ENCODE results near the gene MDH2.
A peak's percentile ranks its signal among the peaks of the same experiment; 100 is the strongest.
"Not testable (repeated sequence)": the region's sequence is repeated elsewhere in the genome, so short reads cannot be mapped to it uniquely, and the experiment has no call there.

The MDH2 gene

GRCh38 chr7:76048668-76048988 is 722 bp downstream of the MDH2 start:
- peak in 1 of 2 experiments; percentile 3 for DNase-seq (ENCODE audit: low read depth in 2 of 2)

DNA sequence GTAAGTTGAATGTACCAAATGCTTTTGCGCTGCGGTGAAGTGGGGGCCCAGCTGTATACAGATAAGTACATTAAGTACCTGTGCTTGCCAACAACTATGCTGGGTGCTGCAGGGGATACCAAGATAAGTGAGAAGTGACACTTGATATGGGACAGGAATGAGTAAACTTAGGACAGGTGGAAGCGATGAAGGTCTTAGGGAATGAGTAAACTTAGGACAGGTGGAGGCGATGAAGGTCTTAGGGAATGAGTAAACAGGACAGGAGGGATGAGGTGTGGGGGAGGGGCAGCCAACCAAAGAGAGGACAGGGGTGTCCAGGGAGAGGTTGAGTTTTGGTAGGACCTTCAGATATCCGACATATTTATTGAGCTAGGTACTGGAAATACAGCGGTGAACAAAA is 1.4 kb downstream of the MDH2 start:
- DNase-seq (ENCODE audit: low read depth in 2 of 2), result no peak

GRCh38 chr7:76050545-76050944 is 2.6 kb downstream of the MDH2 start:
- no peak for DNase-seq (ENCODE audit: low read depth in 2 of 2)

DNA sequence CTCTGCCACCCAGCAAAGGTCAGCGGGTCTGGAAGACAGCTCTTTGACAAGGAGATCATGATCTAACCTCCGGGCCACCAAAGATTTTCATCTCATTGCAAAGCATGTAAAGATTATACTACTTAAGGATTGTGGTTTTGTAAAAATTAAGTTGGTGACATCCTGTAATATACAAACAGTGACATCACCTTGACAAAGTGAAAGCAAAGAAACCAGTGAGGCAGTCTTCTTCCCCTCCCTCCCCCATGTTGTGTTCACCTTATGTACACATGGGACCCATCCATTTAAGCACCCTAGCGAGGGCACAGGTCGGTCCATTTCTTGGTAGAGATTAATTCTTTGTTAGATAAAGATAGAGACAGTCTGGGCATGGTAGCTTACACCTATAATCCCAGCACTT is 3.9 kb downstream of the MDH2 start:
- no peak for DNase-seq (ENCODE audit: low read depth in 2 of 2)

DNA sequence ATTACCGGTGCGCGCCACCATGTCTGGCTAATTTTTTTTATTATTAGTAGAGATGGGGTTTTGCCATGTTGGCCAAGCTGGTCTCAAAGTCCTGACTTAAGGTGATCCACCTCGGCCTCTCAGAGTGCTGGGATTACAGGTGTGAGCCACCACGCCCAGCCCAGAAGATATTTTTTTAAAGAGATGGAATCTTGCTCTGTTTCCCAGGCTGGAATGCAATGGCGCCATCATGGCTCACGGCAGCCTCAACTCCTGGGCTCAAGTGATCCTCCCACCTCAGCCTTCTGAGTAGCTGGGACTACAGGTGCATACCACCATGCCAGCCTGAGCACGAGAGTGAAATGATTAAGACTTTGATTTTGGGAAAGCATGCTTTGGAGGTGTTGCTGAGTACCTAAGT is 4.8 kb downstream of the MDH2 start:
- DNase-seq (ENCODE audit: low read depth in 2 of 2), result not testable (repeated sequence)

DNA sequence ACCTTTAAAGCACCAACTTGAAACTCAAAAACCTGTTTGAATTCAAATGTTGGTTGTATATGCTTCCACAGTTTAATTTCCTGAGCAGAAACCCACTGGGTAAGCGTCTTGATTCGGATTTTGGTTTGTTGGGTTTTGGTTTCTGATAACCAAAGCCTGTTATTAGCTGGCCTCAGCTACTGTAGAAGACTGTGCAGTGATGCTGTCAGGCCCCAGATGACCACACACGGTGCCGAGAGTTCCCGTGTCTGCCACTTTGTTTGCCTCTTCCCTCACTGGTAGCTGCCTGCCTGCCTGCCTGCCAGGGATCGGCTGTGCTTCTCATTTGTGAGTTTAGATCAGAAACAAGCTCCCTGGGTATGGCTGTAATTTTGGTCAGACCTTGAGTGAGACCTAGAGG is 5.6 kb downstream of the MDH2 start:
- DNase-seq (ENCODE audit: low read depth in 2 of 2), result no peak

- DNase-seq (ENCODE audit: low read depth in 2 of 2), result no peak
Observed at GRCh38 chr7:76054123-76055120, 6.5 kb downstream of the MDH2 start.

DNA sequence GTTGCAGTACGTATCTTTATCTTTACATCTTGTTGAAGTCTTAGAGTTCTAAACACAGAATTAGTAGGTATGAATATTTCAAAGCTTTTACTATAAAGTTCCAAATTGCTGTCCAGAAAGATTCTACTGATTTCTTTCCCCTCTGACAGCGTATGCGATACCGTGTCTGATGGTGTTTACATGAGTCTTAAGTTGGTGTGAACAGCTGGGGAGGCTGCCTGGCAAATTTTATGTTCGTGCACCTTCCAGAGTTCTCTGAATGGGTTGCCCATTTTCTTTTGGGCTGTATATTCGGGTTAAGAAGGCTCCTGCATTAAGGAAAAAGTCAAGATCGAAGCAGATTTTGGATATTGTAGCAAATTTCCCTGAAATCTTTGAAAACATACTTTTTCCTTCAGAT is 8.3 kb downstream of the MDH2 start:
- no peak for DNase-seq (ENCODE audit: low read depth in 2 of 2)

- no peak for DNase-seq (ENCODE audit: low read depth in 2 of 2)
Observed at GRCh38 chr7:76057103-76057812, 9.4 kb downstream of the MDH2 start.

DNA sequence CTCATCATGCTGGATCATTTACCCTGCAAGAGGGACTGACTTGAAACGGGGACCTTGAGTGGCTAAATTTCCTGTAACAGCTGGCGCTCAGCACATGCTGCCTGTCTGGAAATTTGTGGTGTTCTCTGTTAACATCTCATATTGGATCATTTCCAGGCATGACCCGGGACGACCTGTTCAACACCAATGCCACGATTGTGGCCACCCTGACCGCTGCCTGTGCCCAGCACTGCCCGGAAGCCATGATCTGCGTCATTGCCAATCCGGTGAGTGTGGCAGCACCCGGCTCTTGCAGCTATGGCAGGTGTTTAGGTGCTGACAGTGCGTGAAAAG is 9.9 kb downstream of the MDH2 start:
- DNase-seq (ENCODE audit: low read depth in 2 of 2), result no peak

- not testable (repeated sequence) for DNase-seq (ENCODE audit: low read depth in 2 of 2)
Observed at GRCh38 chr7:76058745-76059144, 10.8 kb downstream of the MDH2 start.

DNA sequence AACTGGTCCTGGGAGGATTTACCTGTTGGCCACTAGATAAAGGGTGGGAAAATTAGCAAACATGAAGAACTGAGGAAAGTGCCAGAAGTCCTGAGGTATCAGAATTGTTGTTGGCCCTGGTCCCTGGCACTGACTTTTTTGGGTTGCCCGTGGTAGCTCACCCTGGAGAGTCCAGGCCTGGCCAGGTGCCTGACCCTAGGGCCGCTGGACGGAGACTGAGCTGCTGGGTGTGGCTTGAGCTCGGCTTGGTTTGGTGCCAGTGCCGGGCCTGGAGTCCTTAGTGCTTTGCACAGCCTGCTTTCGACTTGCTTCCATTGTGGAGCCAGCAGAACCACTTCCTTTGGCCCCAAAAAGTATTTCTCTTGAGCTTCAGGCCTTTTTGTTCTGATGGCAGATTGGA is 12.9 kb downstream of the MDH2 start:
- DNase-seq (ENCODE audit: low read depth in 2 of 2), result no peak

DNA sequence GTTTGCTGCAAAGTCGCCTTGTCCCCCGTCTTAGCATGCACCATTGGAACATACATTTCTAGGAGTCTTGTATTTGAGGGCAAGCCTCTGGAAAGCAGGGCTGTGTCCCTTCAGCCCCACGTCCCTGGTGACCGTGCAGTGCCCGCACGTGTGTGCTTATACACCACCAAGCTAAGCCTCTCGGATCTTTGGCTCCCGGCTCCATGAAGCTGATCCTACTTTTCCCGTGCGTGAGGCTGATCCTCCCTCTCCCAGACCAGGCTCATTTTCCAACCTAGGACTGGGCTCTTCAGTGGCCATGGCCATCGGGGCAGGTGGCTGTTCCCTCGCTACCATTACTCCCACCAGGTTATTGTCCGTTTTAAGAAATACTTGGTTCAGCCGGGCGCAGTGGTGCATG is 14.3 kb downstream of the MDH2 start:
- no peak for DNase-seq (ENCODE audit: low read depth in 2 of 2)

DNA sequence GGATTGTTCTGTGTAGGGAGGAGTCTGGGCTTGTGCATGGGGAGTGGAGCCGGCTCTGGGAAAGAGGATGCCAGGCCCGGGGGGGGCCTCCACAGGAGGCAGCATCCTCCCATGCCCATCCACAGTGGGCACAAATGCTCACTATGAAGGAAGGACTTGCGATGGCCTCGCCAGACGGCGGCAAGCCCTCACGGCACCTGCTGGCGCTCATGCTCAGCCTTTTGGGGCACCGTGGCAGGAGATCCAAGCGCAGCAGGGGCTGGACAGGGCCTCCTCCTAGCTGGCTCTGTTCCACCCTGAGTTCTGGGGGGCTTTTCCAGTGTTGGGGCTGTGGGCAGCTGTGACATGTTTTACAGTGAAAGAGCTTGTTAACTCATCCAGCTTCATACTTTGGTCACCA is 15.2 kb downstream of the MDH2 start:
- DNase-seq (ENCODE audit: low read depth in 2 of 2), result no peak

GRCh38 chr7:76063525-76063924 is 15.6 kb downstream of the MDH2 start:
- DNase-seq (ENCODE audit: low read depth in 2 of 2), result no peak

DNA sequence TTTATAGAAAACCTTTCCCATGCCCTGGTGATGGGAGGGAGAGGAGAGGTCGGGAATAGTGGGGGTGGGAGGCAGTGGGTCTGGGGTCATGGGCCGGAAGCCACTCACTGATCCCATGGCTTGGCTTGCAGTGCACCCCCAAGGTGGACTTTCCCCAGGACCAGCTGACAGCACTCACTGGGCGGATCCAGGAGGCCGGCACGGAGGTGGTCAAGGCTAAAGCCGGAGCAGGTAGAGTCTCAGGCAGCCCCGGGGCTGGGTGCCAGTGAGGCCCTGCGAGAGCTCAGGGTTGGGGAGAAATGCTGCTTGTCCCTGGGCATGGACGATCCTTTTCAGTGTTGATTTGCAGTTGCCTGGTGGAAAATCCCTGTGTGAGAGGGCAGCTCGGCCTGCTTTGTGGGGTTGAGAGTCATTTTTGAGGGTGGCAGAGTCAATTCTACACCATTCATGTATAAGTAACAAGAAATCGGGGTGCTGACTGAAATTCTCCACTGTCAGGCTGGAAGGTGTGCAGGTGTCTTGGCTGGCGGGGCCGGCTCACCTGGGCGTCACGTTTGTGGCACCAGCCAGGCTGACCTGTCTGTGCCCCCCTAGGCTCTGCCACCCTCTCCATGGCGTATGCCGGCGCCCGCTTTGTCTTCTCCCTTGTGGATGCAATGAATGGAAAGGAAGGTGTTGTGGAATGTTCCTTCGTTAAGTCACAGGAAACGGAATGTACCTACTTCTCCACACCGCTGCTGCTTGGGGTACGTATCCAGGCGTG is 16.5 kb downstream of the MDH2 start:
- no peak for DNase-seq (ENCODE audit: low read depth in 2 of 2)

DNA sequence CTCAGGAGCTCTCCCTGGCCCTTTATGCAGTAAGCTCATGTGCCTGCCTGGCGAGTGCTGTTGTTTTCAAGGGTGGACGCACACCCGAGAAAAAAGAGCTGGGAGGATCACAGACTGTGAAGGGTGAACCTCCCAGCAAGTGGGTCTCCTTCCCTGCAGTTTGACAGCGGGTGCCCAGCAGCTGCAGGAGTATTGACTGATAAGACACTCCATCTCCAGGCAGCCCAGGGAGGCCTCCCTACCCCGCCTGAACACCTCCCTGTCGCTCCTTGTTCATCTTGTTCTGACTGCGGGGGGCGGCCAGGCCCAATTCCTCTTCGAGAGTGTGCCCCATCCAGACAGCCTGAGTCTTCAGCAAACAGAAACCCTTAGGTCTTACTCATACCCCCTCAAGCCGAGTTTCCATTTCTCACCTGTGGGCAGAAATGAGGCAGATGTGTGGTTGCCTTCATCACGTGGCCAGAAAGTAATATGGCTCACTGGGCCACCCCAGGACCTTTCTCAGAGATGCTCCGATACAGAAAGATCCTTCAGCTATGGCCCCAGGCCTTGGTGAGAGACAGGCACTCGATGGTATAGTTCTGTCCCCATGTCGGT is 17.2 kb downstream of the MDH2 start:
- no peak for DNase-seq (ENCODE audit: low read depth in 2 of 2)

DNA sequence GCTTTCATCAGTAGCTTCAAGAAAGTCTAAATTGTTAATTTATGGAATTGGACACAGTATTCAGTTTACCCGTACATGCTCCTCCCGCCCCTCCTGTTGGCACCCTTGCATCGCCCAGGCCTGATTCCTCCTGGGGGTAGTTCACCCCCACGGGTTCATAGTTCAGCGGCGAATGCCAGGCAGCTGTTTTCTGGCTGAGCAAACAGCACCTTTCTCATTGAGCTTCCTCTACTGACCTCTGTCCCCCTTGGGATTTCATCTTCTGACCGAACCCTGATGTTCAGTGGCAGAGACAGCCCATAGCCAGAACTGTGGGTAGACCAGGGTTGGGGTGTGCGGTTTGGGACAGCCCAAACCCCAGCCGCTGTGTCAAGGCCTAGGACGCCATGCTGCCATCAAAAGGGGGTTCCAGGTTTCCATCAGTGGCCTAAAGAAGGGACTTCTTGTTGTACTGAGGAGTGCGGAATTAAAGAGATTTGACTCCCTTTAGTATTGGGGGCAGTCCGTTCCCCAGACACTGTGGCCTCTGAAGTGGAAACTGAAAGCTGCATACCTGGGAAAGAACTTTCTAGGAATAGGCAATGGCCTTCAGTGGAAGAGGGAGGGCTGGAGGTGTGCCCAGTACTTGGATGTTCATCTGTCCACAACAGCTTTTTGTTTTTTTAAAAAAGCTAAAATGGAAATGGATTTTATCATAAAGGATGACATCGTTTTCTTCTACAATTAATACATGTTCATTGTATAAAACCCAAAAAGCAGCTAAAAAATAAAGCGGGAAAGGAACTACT is 19.0 kb downstream of the MDH2 start:
- DNase-seq (ENCODE audit: low read depth in 2 of 2), result no peak

- peak; percentile 56 to 62 for DNase-seq (ENCODE audit: low read depth in 2 of 2)
Observed at GRCh38 chr7:76069238-76069638, 21.3 kb downstream of the MDH2 start.

DNA sequence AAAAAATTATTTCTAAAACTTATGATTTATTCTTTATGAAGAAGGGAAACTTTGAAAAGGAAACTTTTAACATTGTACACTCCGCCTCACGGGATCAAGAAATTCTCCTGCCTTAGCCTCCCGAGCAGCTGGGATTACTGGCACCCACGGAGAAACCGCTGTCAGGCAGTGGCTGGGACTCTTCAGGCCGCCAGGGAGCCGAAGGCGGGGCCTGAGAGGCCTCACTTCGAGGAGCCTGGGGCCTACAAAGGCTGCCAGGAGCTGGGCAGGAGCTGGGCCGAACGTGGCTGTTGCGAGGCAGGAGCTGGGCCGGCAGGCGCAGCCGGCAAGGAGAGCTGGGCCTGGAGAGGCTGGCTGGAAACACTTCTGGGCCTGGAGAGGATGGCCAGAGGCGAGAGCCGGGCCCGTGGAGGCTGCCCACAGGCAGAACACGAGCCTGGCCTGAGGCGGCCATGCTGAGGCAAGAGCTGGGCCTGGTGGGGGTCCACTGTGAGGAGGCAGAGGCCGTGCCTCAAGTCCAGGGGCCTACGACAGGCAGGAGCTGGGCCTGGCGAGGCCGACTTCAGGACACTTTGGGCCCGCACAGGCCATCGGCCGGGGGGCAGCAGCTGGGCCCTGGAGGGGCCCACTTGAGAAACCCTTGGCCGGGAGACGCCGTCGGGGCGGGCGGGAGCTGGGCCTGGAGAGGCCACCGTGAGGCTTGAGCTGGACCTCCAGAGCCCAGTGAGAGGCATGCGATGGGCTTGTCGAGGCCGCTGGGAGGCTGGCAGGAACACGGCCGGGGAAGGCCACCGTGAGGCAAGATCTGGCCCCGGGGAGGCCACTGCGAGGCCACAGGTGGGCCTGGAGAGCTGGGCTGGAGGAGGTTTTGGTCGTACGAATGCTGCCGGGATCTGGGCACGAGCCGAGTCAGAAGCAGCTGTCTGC is 23.7 kb downstream of the MDH2 start:
- no peak for DNase-seq (ENCODE audit: low read depth in 2 of 2)
